Astrocyte (in vitro differentiated cells and primary cell): ENCODE measurements around the gene RHPN2. TPM values are rescaled to one million over a fixed set of nuclear protein-coding genes. Genes with fewer than 3 reads are reported as not detected.

Experiments used
- DNase-seq: peaks from one replicate; pipeline ENCODE4 v3.0.0-alpha.2; 2010; ENCODE audit warnings: low read depth
- FAIRE-seq: peaks from 2 replicates; lab custom pipeline; 2011; peaks lifted over from hg19 to GRCh38; lab: Jason Lieb, UNC
- H2AFZ ChIP-seq: 2 replicates; pipeline ENCODE4 v1.6.0; 2012; ENCODE audit warnings: low read depth, low read length, inconsistent platforms
- H3K27ac ChIP-seq: 2 replicates; pipeline ENCODE4 v1.5.1; 2011; ENCODE audit warnings: low read depth, low read length, inconsistent platforms
- H3K27me3 ChIP-seq: 2 replicates; pipeline ENCODE4 v1.6.0; 2011; ENCODE audit warnings: low read length, inconsistent platforms; ENCODE audit not compliant: insufficient read depth
- H3K36me3 ChIP-seq: 2 replicates; pipeline ENCODE4 v1.5.1; 2011; ENCODE audit warnings: low read length, inconsistent platforms; ENCODE audit not compliant: insufficient read depth
- H3K4me1 ChIP-seq: 2 replicates; pipeline ENCODE4 v1.5.1; 2011; ENCODE audit warnings: low read length, inconsistent platforms; ENCODE audit not compliant: insufficient read depth
- H3K4me2 ChIP-seq: 2 replicates; pipeline ENCODE4 v1.6.0; 2012; ENCODE audit warnings: low read length, inconsistent platforms
- H3K4me3 ChIP-seq: 2 replicates; pipeline ENCODE4 v1.5.1; 2011; ENCODE audit warnings: low read depth, mild to moderate bottlenecking, low read length, inconsistent platforms; ENCODE audit not compliant: insufficient read depth
- H3K79me2 ChIP-seq: 2 replicates; pipeline ENCODE4 v1.6.0; 2012; ENCODE audit warnings: mild to moderate bottlenecking, low read length, inconsistent platforms; ENCODE audit not compliant: insufficient read depth
- H3K9ac ChIP-seq: 2 replicates; pipeline ENCODE4 v1.6.0; 2012; ENCODE audit warnings: mild to moderate bottlenecking, low read length, inconsistent platforms
- H3K9me3 ChIP-seq: 2 replicates; pipeline ENCODE4 v1.5.1; 2012; ENCODE audit warnings: low read depth, mild to moderate bottlenecking, low read length, inconsistent platforms; ENCODE audit not compliant: insufficient read depth
- H4K20me1 ChIP-seq: 2 replicates; pipeline ENCODE4 v1.6.0; 2012; ENCODE audit warnings: low read length, inconsistent platforms; ENCODE audit not compliant: insufficient read depth
- H3K27ac Mint-ChIP-seq: one replicate; pipeline ENCODE4 v1.8.0; 2021; ENCODE audit warnings: mild to moderate bottlenecking, mixed read lengths; ENCODE audit not compliant: unreplicated experiment
- H3K27me3 Mint-ChIP-seq: one replicate; pipeline ENCODE4 v1.8.0; 2021; ENCODE audit warnings: low read depth, mixed read lengths; ENCODE audit not compliant: unreplicated experiment
- H3K36me3 Mint-ChIP-seq: one replicate; pipeline ENCODE4 v1.8.0; 2021; ENCODE audit warnings: low read depth, mixed read lengths; ENCODE audit not compliant: unreplicated experiment
- H3K4me1 Mint-ChIP-seq: one replicate; pipeline ENCODE4 v1.8.0; 2021; ENCODE audit warnings: low read depth, mixed read lengths; ENCODE audit not compliant: unreplicated experiment
- H3K4me3 Mint-ChIP-seq: one replicate; pipeline ENCODE4 v1.8.0; 2021; ENCODE audit warnings: mild to moderate bottlenecking, moderate library complexity, mixed read lengths; ENCODE audit not compliant: unreplicated experiment
- H3K9me3 Mint-ChIP-seq: one replicate; pipeline ENCODE4 v1.8.0; 2021; ENCODE audit warnings: mild to moderate bottlenecking, mixed read lengths; ENCODE audit not compliant: unreplicated experiment
- CTCF ChIP-seq: IDR thresholded peaks from 2 replicates; pipeline ENCODE4 v1.5.1; 2011; ENCODE audit warnings: low read depth, mild to moderate bottlenecking, inconsistent platforms, low read length, moderate library complexity; ENCODE audit not compliant: insufficient read depth
- EZH2 ChIP-seq: IDR thresholded peaks from 2 replicates; pipeline ENCODE4 v1.6.1; 2012; ENCODE audit warnings: mild to moderate bottlenecking, low read length, inconsistent platforms; ENCODE audit not compliant: insufficient read depth
- total RNA-seq: library from RNA; stranded (reverse); gene quantifications from 2 replicates; pipeline ENCODE4 v1.2.1, GENCODE V29; 2021

The RHPN2 gene
- total RNA-seq, 1 donor from 2014 or later, result 12.6 TPM

- Histone ChIP-seq H3K27ac (no peak overlapping the region), H3K79me2 (no peaks in the 10 kb centered on the region), H4K20me1 (no peaks in the 10 kb centered on the region), H2AFZ (no peak overlapping the region), H3K9ac (no peak overlapping the region), H3K36me3 (peaks cover 6% of the 10 kb centered on the region), H3K27me3 (no peaks in the 10 kb centered on the region), H3K4me1 (no peaks in the 10 kb centered on the region), H3K9me3 (no peaks in the 10 kb centered on the region), H3K4me3 (no peak overlapping the region), H3K4me2 (no peak overlapping the region)
- DNase-seq (no peak), FAIRE-seq (no peak)
- TF ChIP-seq CTCF, result no peak
- no peak for TF ChIP-seq EZH2
- no peak overlapping the region for H3K4me3 Mint-ChIP-seq
- H3K36me3 Mint-ChIP-seq, result peaks cover 30% of the 10 kb centered on the region
- H3K27me3 Mint-ChIP-seq, result no peaks in the 10 kb centered on the region
- no peaks in the 10 kb centered on the region for H3K4me1 Mint-ChIP-seq
- peaks cover 9% of the 10 kb centered on the region for H3K9me3 Mint-ChIP-seq
- no peak overlapping the region for H3K27ac Mint-ChIP-seq
Observed at GRCh38 chr19:32930567-32930966, 134.1 kb downstream of the RHPN2 start.

- Mint-ChIP-seq H3K27ac (no peak overlapping the region), H3K36me3 (peaks cover 28% of the 10 kb centered on the region), H3K9me3 (peaks cover 9% of the 10 kb centered on the region), H3K27me3 (no peaks in the 10 kb centered on the region), H3K4me3 (no peak overlapping the region), H3K4me1 (peaks cover 3% of the 10 kb centered on the region)
- no peaks in the 10 kb centered on the region for H3K9me3 ChIP-seq
- DNase-seq (no peak), FAIRE-seq (no peak)
- H3K4me2 ChIP-seq, result no peak overlapping the region
- TF ChIP-seq CTCF, result no peak
- no peak for TF ChIP-seq EZH2
- H3K36me3 ChIP-seq, result peaks cover 12% of the 10 kb centered on the region
- no peaks in the 10 kb centered on the region for H3K79me2 ChIP-seq
- no peak overlapping the region for H3K27ac ChIP-seq
- no peaks in the 10 kb centered on the region for H3K4me1 ChIP-seq
- H3K9ac ChIP-seq, result no peak overlapping the region
- H4K20me1 ChIP-seq, result no peaks in the 10 kb centered on the region
- no peak overlapping the region for H3K4me3 ChIP-seq
- no peak overlapping the region for H2AFZ ChIP-seq
- no peaks in the 10 kb centered on the region for H3K27me3 ChIP-seq
Observed at GRCh38 chr19:32928806-32929205, 135.9 kb downstream of the RHPN2 start.

Other genes starting within 250 kb of the RHPN2 start
- gene SLC7A9, start 195.1 kb downstream of the RHPN2 start, total RNA-seq, result 0.17 and 0.45 TPM in 2 replicates
- 22.9 and 28.3 TPM in 2 replicates for gene CEP89, start 92.9 kb downstream of the RHPN2 start, total RNA-seq
- 2.2 and 4.1 TPM in 2 replicates for gene FAAP24, start 92.6 kb downstream of the RHPN2 start, total RNA-seq
- 6.1 and 6.6 TPM in 2 replicates for gene GPATCH1, start 16.3 kb upstream of the RHPN2 start, total RNA-seq
- gene WDR88, start 67.2 kb upstream of the RHPN2 start, total RNA-seq, result not detected in 2 replicates
- gene LRP3, start 129.4 kb upstream of the RHPN2 start, total RNA-seq, result 9.3 and 13.3 TPM in 2 replicates
- gene SLC7A10, start 161.0 kb upstream of the RHPN2 start, total RNA-seq, result 0.43 and 0.61 TPM in 2 replicates
- 0.45 and 0.50 TPM in 2 replicates for gene CEBPA, start 237.6 kb upstream of the RHPN2 start, total RNA-seq